Measurements from ENCODE around the gene TMEM30B. TPM values are rescaled to one million over a fixed set of nuclear protein-coding genes. Genes with fewer than 3 reads are reported as not detected.

TMEM30B gene
- 1 to 10 TPM; 2.2 to 3.4 TPM for total RNA-seq

GRCh38 chr14:61281186-61281947, at the start of gene TMEM30B:
TMEM30B (minus strand) TSS chr14:61281338; CDS start chr14:61281147, 191 bp downstream.
- Mint-ChIP-seq H3K9me3 (no peaks in the 10 kb centered on the region), H3K36me3 (ENCODE audit: insufficient read depth in 2 of 2) (no peaks in the 10 kb centered on the region), H3K4me1 (ENCODE audit: low read depth) (peaks cover 49% of the 10 kb centered on the region), H3K27me3 (ENCODE audit: low read depth) (peaks cover 14% of the 10 kb centered on the region), H3K4me3 (peak within 1 kb of the TSS; percentile 93 to 95), H3K27ac (peak within 1 kb of the TSS; percentile 55)
- DNase-seq (no peak), ATAC-seq (replicated peaks in 1 of 2) (no peak)

GRCh38 chr14:61330511-61330910, 49.4 kb upstream of the TMEM30B start:
- Mint-ChIP-seq H3K4me3 (peak overlapping the region in 1 of 2 donors; percentile 82), H3K36me3 (ENCODE audit: insufficient read depth in 2 of 2) (peaks cover 7 to 13% of the 10 kb centered on the region in 2 donors), H3K27me3 (ENCODE audit: low read depth) (no peaks in the 10 kb centered on the region), H3K4me1 (ENCODE audit: low read depth) (peaks cover 96% of the 10 kb centered on the region), H3K27ac (peak overlapping the region; percentile 93), H3K9me3 (no peaks in the 10 kb centered on the region)
- peak in 1 of 2 donors; percentile 66 for DNase-seq
- peak; percentile 63 to 71 for ATAC-seq (replicated peaks in 1 of 2)

- Mint-ChIP-seq H3K36me3 (ENCODE audit: insufficient read depth in 2 of 2) (peaks cover 7 to 17% of the 10 kb centered on the region in 2 donors), H3K4me3 (peak overlapping the region in 1 of 2 donors; percentile 82)
- ATAC-seq (replicated peaks in 1 of 2), result peak in 1 of 2 donors; percentile 7
Measured at GRCh38 chr14:61329478-61330051, 48.4 kb upstream of the TMEM30B start.

GRCh38 chr14:61328626-61329262, 47.6 kb upstream of the TMEM30B start:
- Mint-ChIP-seq H3K27me3 (ENCODE audit: low read depth) (no peaks in the 10 kb centered on the region), H3K9me3 (no peaks in the 10 kb centered on the region), H3K27ac (peak overlapping the region; percentile 93), H3K36me3 (ENCODE audit: insufficient read depth in 2 of 2) (peaks cover 8 to 22% of the 10 kb centered on the region in 2 donors), H3K4me3 (peak overlapping the region in 1 of 2 donors; percentile 82), H3K4me1 (ENCODE audit: low read depth) (peaks cover 94% of the 10 kb centered on the region)
- DNase-seq (peak in 1 of 2 donors; percentile 18), ATAC-seq (replicated peaks in 1 of 2) (peak; percentile 23 to 39)

More at GRCh38 chr14:61329478-61330051, 48.4 kb upstream of the TMEM30B start:
- no peak for DNase-seq
- H3K27me3 Mint-ChIP-seq (ENCODE audit: low read depth), result no peaks in the 10 kb centered on the region
- H3K4me1 Mint-ChIP-seq (ENCODE audit: low read depth), result peaks cover 97% of the 10 kb centered on the region
- peak overlapping the region; percentile 93 for H3K27ac Mint-ChIP-seq
- H3K9me3 Mint-ChIP-seq, result no peaks in the 10 kb centered on the region

- DNase-seq (no peak), ATAC-seq (replicated peaks in 1 of 2) (no peak)
- Mint-ChIP-seq H3K27me3 (ENCODE audit: low read depth) (no peaks in the 10 kb centered on the region), H3K27ac (peak overlapping the region; percentile 93), H3K36me3 (ENCODE audit: insufficient read depth in 2 of 2) (peaks cover 17 to 37% of the 10 kb centered on the region in 2 donors), H3K9me3 (no peaks in the 10 kb centered on the region), H3K4me1 (ENCODE audit: low read depth) (peaks cover 75% of the 10 kb centered on the region), H3K4me3 (peak overlapping the region in 1 of 2 donors; percentile 75)
Measured at GRCh38 chr14:61326847-61327246, 45.7 kb upstream of the TMEM30B start.

- peaks cover 68% of the 10 kb centered on the region for H3K4me1 Mint-ChIP-seq (ENCODE audit: low read depth)
- peak overlapping the region in 1 of 2 donors; percentile 75 for H3K4me3 Mint-ChIP-seq
Measured at GRCh38 chr14:61326146-61326545, 45.0 kb upstream of the TMEM30B start.

GRCh38 chr14:61325166-61325565, 44.0 kb upstream of the TMEM30B start:
- DNase-seq (no peak), ATAC-seq (replicated peaks in 1 of 2) (peak in 1 of 2 donors; percentile 3)
- peak overlapping the region; percentile 93 for H3K27ac Mint-ChIP-seq
- H3K36me3 Mint-ChIP-seq (ENCODE audit: insufficient read depth in 2 of 2), result peaks cover 17 to 38% of the 10 kb centered on the region in 2 donors
- peaks cover 61% of the 10 kb centered on the region for H3K4me1 Mint-ChIP-seq (ENCODE audit: low read depth)
- H3K4me3 Mint-ChIP-seq, result peak overlapping the region in 1 of 2 donors; percentile 75
- H3K9me3 Mint-ChIP-seq, result no peaks in the 10 kb centered on the region
- no peaks in the 10 kb centered on the region for H3K27me3 Mint-ChIP-seq (ENCODE audit: low read depth)

More at GRCh38 chr14:61326146-61326545, 45.0 kb upstream of the TMEM30B start:
- no peak for DNase-seq
- H3K27me3 Mint-ChIP-seq (ENCODE audit: low read depth), result no peaks in the 10 kb centered on the region
- peaks cover 17 to 38% of the 10 kb centered on the region in 2 donors for H3K36me3 Mint-ChIP-seq (ENCODE audit: insufficient read depth in 2 of 2)
- peak overlapping the region; percentile 93 for H3K27ac Mint-ChIP-seq
- peak; percentile 5 to 9 for ATAC-seq (replicated peaks in 1 of 2)
- no peaks in the 10 kb centered on the region for H3K9me3 Mint-ChIP-seq

- ATAC-seq (replicated peaks in 1 of 2) (no peak), DNase-seq (no peak)
- Mint-ChIP-seq H3K4me3 (peak overlapping the region in 1 of 2 donors; percentile 99), H3K36me3 (ENCODE audit: insufficient read depth in 2 of 2) (peaks cover 14 to 33% of the 10 kb centered on the region in 2 donors), H3K27me3 (ENCODE audit: low read depth) (no peaks in the 10 kb centered on the region), H3K27ac (peak overlapping the region; percentile 93), H3K9me3 (no peaks in the 10 kb centered on the region), H3K4me1 (ENCODE audit: low read depth) (peaks cover 49% of the 10 kb centered on the region)
Measured at GRCh38 chr14:61323970-61324369, 42.8 kb upstream of the TMEM30B start.

- Mint-ChIP-seq H3K36me3 (ENCODE audit: insufficient read depth in 2 of 2) (peaks cover 14 to 33% of the 10 kb centered on the region in 2 donors), H3K27me3 (ENCODE audit: low read depth) (no peaks in the 10 kb centered on the region), H3K4me1 (ENCODE audit: low read depth) (peaks cover 38% of the 10 kb centered on the region), H3K4me3 (peak overlapping the region in 1 of 2 donors; percentile 99), H3K27ac (peak overlapping the region; percentile 93), H3K9me3 (no peaks in the 10 kb centered on the region)
- DNase-seq (peak in 1 of 2 donors; percentile 32), ATAC-seq (replicated peaks in 1 of 2) (peak; percentile 24)
Measured at GRCh38 chr14:61322799-61323290, 41.7 kb upstream of the TMEM30B start.

- Mint-ChIP-seq H3K4me1 (ENCODE audit: low read depth) (peaks cover 32% of the 10 kb centered on the region), H3K4me3 (peak overlapping the region in 1 of 2 donors; percentile 99), H3K27ac (peak overlapping the region; percentile 93), H3K9me3 (no peaks in the 10 kb centered on the region), H3K36me3 (ENCODE audit: insufficient read depth in 2 of 2) (peaks cover 14 to 33% of the 10 kb centered on the region in 2 donors), H3K27me3 (ENCODE audit: low read depth) (no peaks in the 10 kb centered on the region)
- ATAC-seq (replicated peaks in 1 of 2) (peak; percentile 1 to 8), DNase-seq (peak in 1 of 2 donors; percentile 36)
Measured at GRCh38 chr14:61322011-61322798, 41.1 kb upstream of the TMEM30B start.

GRCh38 chr14:61321385-61322010, 40.4 kb upstream of the TMEM30B start, which contains the start of gene PRKCH:
PRKCH (plus strand) TSS chr14:61321579; CDS start chr14:61322102, 523 bp downstream.
- Mint-ChIP-seq H3K4me1 (ENCODE audit: low read depth) (peaks cover 25% of the 10 kb centered on the region), H3K9me3 (no peaks in the 10 kb centered on the region), H3K27me3 (ENCODE audit: low read depth) (no peaks in the 10 kb centered on the region), H3K4me3 (peak within 1 kb of the TSS in 1 of 2 donors; percentile 99), H3K36me3 (ENCODE audit: insufficient read depth in 2 of 2) (peaks cover 12 to 33% of the 10 kb centered on the region in 2 donors), H3K27ac (peak within 1 kb of the TSS; percentile 93)
- ATAC-seq (replicated peaks in 1 of 2), result peak; percentile 76 to 78
- peak; percentile 88 for DNase-seq
